GM21360 (cell line): ENCODE results near the gene TMEM232.

Experiments used
- ATAC-seq: cut with Tn5 transposase; IDR thresholded peaks from one replicate; pipeline ENCODE4 v1.9.1; 2021; ENCODE audit warnings: mild to moderate bottlenecking, moderate library complexity; ENCODE audit not compliant: unreplicated experiment

TMEM232 gene

GRCh38 chr5:110634475-110634874 is 92.0 kb downstream of the TMEM232 start:
- ATAC-seq, result no peak

DNA sequence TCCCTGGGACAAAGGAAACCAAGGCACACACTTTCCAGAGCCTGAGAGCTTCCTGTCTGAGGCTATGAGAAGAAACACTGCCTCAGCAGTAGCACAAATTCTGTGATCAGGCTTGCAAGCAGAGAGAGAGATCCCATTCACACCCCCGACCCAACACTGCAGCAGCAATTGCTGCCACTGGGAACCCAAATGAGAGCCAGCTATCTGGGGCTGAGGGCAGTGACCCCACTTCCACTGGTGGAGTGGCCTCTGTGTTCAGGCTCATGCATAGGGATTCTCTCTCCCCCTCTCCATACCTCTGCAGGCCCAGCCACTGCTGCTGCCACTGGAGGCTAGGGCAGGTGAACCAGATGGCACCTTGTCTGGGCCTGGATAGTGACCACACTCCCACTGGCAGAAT is 95.2 kb downstream of the TMEM232 start:
- no peak for ATAC-seq

DNA sequence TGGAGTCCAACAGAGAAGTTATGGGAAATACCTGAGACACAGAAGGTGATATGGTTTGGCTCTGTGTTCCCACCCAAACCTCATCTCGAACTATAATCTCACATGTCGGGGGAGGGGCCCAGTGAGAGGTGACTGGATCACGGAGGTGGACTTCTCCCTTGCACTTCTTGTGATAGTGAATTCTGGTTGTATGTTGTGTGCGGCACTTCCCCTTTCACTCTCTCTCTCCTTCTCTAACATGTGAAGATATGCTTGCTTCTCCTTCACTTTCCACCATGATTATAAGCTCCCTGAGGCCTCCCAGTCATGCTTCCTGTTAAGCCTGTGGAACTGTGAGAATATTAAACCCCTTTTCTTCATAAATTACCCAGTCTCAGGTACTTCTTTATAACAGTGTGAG is 96.1 kb downstream of the TMEM232 start:
- ATAC-seq, result no peak

- ATAC-seq, result no peak
Measured at GRCh38 chr5:110625376-110625999, 101.0 kb downstream of the TMEM232 start.

- no peak for ATAC-seq
Measured at GRCh38 chr5:110623874-110624273, 102.6 kb downstream of the TMEM232 start.

- ATAC-seq, result no peak
Measured at GRCh38 chr5:110618941-110619340, 107.5 kb downstream of the TMEM232 start.

- no peak for ATAC-seq
Measured at GRCh38 chr5:110616009-110616408, 110.5 kb downstream of the TMEM232 start.

DNA sequence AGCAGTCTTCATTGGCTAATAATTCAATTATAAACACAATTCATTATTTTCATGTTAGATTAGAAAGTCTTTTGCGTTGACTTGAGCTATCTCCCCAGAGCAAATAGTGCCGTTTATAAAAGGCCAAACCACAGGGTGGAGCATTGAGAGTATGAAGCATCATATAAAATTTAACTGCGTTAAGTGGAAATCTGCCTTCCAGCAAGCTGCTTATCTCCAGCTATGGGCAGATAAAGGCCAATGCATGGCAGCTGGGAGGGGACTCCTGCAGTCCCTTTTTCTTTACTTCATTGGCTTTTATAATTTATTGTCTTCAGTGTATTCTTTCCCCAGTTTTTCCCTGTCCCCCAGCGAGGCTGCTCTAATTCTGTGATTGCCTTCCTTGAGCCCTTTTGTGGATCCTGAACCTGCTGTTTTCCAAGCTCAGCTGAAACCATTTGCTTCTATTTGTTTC is 113.7 kb downstream of the TMEM232 start:
- no peak for ATAC-seq

GRCh38 chr5:110611817-110612216 is 114.7 kb downstream of the TMEM232 start:
- no peak for ATAC-seq

GRCh38 chr5:110594866-110595265 is 131.6 kb downstream of the TMEM232 start:
- ATAC-seq, result no peak

DNA sequence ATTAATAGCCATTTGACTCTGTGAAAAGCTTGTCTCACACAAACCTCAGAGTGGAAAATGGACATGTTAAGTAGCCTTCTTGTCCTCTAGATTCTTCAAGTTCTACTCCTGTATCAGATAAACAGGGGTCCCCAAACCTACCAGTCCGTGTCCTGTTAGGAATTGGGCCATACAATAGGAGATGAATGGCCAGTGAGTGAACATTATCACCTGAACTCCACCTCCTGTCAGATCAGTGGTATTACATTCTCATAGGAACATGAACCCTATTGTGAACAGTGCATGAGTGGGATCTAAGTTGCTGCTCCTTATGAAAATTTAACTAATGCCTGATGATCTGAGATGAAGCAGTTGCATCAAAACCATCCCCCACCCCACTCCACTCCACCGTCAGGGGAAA is 136.3 kb downstream of the TMEM232 start:
- peak; percentile 73 for ATAC-seq

- ATAC-seq, result no peak
Measured at GRCh38 chr5:110588286-110588980, 138.0 kb downstream of the TMEM232 start.

DNA sequence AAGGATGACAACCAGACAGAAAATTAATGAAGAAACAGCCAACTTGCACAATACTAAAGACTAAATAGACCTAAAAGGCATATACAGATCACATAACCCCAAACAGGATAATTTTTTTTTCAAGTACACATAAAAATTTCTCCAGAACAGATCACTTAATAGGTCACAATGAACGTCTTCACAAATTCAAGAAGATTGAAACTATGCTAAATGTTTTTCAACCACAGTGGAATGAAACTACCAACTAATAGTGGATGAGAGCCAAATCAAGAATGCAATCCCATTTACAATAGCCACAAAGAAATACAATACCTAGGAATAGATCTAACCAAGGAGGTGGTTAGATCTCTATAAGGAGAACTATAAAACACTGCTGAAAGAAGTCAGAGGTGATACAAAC is 145.8 kb downstream of the TMEM232 start:
- no peak for ATAC-seq

DNA sequence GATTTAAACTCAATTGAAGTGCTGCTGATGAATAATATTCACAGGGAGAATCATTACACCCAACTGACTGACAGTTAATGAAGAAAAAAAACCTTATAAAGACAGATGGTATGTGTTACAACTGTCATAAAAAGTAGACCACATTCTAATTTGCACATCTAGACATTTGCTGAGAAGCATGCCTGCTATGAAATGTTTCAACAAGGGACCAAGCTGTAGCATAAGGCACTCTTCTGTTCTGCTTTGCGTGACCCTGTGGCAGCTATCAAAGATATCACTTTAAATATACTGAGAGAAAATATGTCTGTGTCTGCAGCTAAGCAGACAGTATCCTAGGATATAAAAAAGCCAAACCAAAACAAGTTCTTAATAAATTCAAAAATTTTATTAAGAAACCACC is 153.7 kb downstream of the TMEM232 start:
- no peak for ATAC-seq

GRCh38 chr5:110562191-110562590 is 164.3 kb downstream of the TMEM232 start:
- no peak for ATAC-seq

- no peak for ATAC-seq
Measured at GRCh38 chr5:110561510-110561909, 165.0 kb downstream of the TMEM232 start.

DNA sequence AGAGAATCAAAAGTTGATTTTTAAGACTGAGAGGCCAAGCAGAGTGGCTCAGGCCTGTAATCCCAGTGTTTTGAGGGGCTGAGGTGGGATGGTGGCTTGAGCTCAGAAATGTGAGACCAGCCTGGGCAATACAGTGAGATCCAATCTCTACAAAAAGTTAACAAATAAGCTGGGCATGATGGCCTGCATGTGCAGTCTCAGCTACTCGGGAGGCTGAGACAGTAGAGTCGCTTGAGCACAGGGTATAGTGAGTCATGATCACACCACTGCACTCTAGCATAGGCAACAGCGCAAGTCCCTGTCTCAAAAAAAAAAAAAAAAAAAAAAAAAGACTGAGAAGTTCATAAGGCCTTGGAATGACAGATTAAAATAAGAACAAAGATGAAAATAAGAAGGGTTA is 177.2 kb downstream of the TMEM232 start:
- ATAC-seq, result no peak

GRCh38 chr5:110548171-110548570 is 178.3 kb downstream of the TMEM232 start:
- ATAC-seq, result no peak

DNA sequence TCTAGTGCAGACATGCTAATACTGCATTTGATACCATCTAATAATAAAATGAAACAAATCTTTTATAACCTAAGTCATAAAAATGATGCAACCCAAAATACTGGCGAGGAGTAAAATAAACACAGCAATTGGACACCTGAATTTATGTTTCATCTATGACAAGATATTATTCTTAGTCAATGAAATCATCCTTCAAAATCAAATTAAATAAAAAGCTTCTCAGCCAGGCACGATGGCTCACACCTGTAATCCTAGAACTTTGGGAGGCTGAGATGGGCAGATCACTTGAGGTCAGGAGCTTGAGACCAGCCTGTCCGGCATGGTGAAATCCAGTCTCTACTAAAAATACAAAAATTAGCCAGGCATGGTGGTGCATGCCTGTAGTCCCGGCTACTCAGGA is 179.0 kb downstream of the TMEM232 start:
- no peak for ATAC-seq

GRCh38 chr5:110545716-110546115 is 180.8 kb downstream of the TMEM232 start:
- ATAC-seq, result no peak

DNA sequence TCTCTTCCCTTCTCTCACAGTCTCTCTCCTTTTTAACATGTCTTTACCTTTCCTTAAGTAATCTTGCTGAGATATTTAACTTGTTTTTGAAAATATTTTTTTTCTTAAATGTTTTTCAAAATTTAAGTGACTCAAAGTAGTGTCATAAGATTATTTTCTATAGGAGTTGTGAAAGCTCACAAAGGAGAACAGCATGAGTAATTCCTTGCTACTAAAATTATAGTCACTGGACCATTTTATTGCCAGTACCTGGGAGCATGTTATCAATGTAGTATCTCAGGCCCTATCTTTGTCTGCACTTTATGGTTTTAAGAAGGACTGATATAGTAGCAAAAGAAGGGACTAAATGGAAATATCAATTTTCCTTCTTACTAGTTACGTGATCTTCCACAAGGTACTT is 181.9 kb downstream of the TMEM232 start:
- no peak for ATAC-seq

DNA sequence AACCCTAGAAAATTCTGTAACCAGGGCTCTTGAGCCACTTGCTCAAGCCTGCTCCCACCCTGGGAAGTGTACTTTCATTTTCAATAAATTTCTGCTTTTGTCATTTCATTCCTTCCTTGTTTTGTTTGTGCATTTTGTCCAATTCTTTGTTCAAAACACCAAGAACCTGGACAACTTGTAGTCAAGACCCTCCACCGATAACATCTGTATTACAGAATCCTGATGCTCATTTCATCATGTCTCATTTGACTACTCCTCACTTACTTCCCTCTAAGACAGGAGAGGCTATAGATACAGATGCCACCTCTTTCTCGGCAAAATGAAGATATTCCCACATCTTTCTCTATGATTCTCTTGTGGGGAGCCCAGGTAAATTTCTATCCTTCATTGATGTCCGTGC is 183.5 kb downstream of the TMEM232 start:
- no peak for ATAC-seq
